ENCODE measurements around the gene CCNT2. TPM values are rescaled to one million over a fixed set of nuclear protein-coding genes. Genes with fewer than 3 reads are reported as not detected.
A peak's percentile ranks its signal among the peaks of the same experiment; 100 is the strongest.
"Not testable (repeated sequence)": the region's sequence is repeated elsewhere in the genome, so short reads cannot be mapped to it uniquely, and the experiment has no call there.

Gene CCNT2
- total RNA-seq, 1 donor from 2014 or later, result 20.9 TPM

GRCh38 chr2:134955744-134956143 lies 37.1 kb downstream of the CCNT2 start:
- no peak for ATAC-seq
- intact Hi-C loops (cut with micrococcal nuclease), result no loop called here

GRCh38 chr2:134957477-134957876 lies 38.9 kb downstream of the CCNT2 start:
- intact Hi-C loops (cut with micrococcal nuclease), result no loop called here

More at GRCh38 chr2:134955744-134956143, 37.1 kb downstream of the CCNT2 start:
- no peak for DNase-seq

GRCh38 chr2:134967166-134967565 lies 48.5 kb downstream of the CCNT2 start:
- DNase-seq; intact Hi-C loops (cut with micrococcal nuclease); ATAC-seq: not testable (repeated sequence)

More at GRCh38 chr2:134957477-134957876, 38.9 kb downstream of the CCNT2 start:
- no peak for DNase-seq
- no peak for ATAC-seq

- ATAC-seq (no peak), DNase-seq (no peak)
- intact Hi-C loops (cut with micrococcal nuclease), result no loop called here
Observed at GRCh38 chr2:134973241-134974138, 54.9 kb downstream of the CCNT2 start.

- DNase-seq (peak; percentile 33), ATAC-seq (peak; percentile 36)
- intact Hi-C loops (cut with micrococcal nuclease), result no loop called here
Observed at GRCh38 chr2:134975281-134976009, 56.8 kb downstream of the CCNT2 start.

GRCh38 chr2:134976074-134976702 lies 57.6 kb downstream of the CCNT2 start:
- intact Hi-C loops (cut with micrococcal nuclease), result no loop called here
- DNase-seq (no peak), ATAC-seq (peak; percentile 50)

GRCh38 chr2:134977104-134977503 lies 58.5 kb downstream of the CCNT2 start:
- intact Hi-C loops (cut with micrococcal nuclease); DNase-seq; ATAC-seq: not testable (repeated sequence)

- DNase-seq (no peak), ATAC-seq (no peak)
- intact Hi-C loops (cut with micrococcal nuclease), result no loop called here
Observed at GRCh38 chr2:134979221-134979620, 60.6 kb downstream of the CCNT2 start.

GRCh38 chr2:134980639-134981038 lies 62.0 kb downstream of the CCNT2 start:
- DNase-seq (no peak), ATAC-seq (no peak)
- intact Hi-C loops (cut with micrococcal nuclease), result no loop called here

GRCh38 chr2:134982603-134983002 lies 64.0 kb downstream of the CCNT2 start:
- intact Hi-C loops (cut with micrococcal nuclease), result no loop called here
- ATAC-seq (no peak), DNase-seq (no peak)

- ATAC-seq (no peak), DNase-seq (no peak)
- intact Hi-C loops (cut with micrococcal nuclease), result no loop called here
Observed at GRCh38 chr2:134985061-134985460, 66.4 kb downstream of the CCNT2 start.

- DNase-seq (no peak), ATAC-seq (peak; percentile 28)
- intact Hi-C loops (cut with micrococcal nuclease), result no loop called here
Observed at GRCh38 chr2:134988994-134989605, 70.5 kb downstream of the CCNT2 start.

- intact Hi-C loops (cut with micrococcal nuclease), result no loop called here
- DNase-seq (no peak), ATAC-seq (no peak)
Observed at GRCh38 chr2:134999521-134999920, 80.9 kb downstream of the CCNT2 start.

GRCh38 chr2:135002836-135003235 lies 84.2 kb downstream of the CCNT2 start:
- ATAC-seq, result no peak
- intact Hi-C loops (cut with micrococcal nuclease), result loop anchor here (5.0 kb wide), 1 partner anchor 704 kb away; no protein-coding TSS in a partner anchor
- no peak for DNase-seq

- DNase-seq, result peak; percentile 85
- intact Hi-C loops (cut with micrococcal nuclease), result loop anchor here (5.0 kb wide), 1 partner anchor 703 kb away; no protein-coding TSS in a partner anchor
- ATAC-seq, result peak; percentile 99
Observed at GRCh38 chr2:135004005-135004746, 85.6 kb downstream of the CCNT2 start.

GRCh38 chr2:135005753-135006152 lies 87.1 kb downstream of the CCNT2 start:
- DNase-seq (no peak), ATAC-seq (no peak)
- intact Hi-C loops (cut with micrococcal nuclease), result no loop called here

Measured in left ventricle myocardium superior (tissue), 1 donor.